Activated T-cell treated with anti-CD3 and anti-CD28 coated beads, Interleukin-2, amount 50 U/mL, for 4 hours (primary cell): Measurements from ENCODE around the gene CLIC6. TPM values are rescaled to one million over a fixed set of nuclear protein-coding genes. Genes with fewer than 3 reads are reported as not detected.
"Not testable (repeated sequence)": the region's sequence is repeated elsewhere in the genome, so short reads cannot be mapped to it uniquely, and the experiment has no call there.

ENCODE experiments used
- ATAC-seq, 2 donors: fragments of 200-7000 bp; cut with Tn5 transposase; one replicate each; pipeline ENCODE4 v1.10.0; 2021
- DNase-seq: peaks from one replicate; pipeline ENCODE4 v3.0.0-alpha.2; 2020
- H3K27me3 Mint-ChIP-seq: one replicate; pipeline ENCODE4 v1.8.0; 2021; ENCODE audit warnings: low read depth, mixed read lengths
- H3K36me3 Mint-ChIP-seq: one replicate; pipeline ENCODE4 v1.8.0; 2022; ENCODE audit warnings: mixed read lengths; ENCODE audit not compliant: insufficient read depth
- H3K4me1 Mint-ChIP-seq: one replicate; pipeline ENCODE4 v1.8.0; 2021; ENCODE audit warnings: low read depth, mixed read lengths
- H3K4me3 Mint-ChIP-seq: one replicate; pipeline ENCODE4 v1.8.0; 2021; ENCODE audit warnings: mild to moderate bottlenecking, moderate library complexity, mixed read lengths
- H3K9me3 Mint-ChIP-seq: one replicate; pipeline ENCODE4 v1.8.0; 2021; ENCODE audit warnings: mixed read lengths
- total RNA-seq, 3 donors: library from RNA; stranded (reverse); gene quantifications; one replicate each; pipeline ENCODE4 v1.2.1, GENCODE V29; 2021

CLIC6 gene
- total RNA-seq, 3 donors from 2014 or later, result 0.11 to 0.38 (median 0.13) TPM

DNA sequence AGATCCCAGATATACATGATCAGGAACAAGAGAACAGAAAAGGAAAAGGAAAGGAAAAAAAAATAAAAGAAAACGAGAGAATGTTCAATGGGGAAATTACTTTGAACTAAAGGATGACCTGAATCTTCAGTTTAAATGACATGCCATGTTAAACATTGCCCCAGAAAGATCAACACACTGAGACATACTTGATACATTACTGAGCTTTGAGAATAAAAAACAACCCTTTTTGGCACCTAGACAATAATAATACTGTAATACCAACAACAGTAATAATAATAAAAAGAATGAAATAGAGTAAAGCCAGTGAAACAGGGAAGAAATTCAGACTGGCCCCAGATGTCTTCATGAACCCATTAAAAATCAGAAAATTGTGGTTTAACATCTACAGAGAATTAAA, 44.8 kb downstream of the CLIC6 start:
- ATAC-seq, result no peak
- H3K27me3 Mint-ChIP-seq, result peaks cover 5% of the 10 kb centered on the region
- H3K9me3 Mint-ChIP-seq, result no peaks in the 10 kb centered on the region
- H3K4me1 Mint-ChIP-seq, result peaks cover 2% of the 10 kb centered on the region
- no peak overlapping the region for H3K4me3 Mint-ChIP-seq
- DNase-seq, result no peak
- no peaks in the 10 kb centered on the region for H3K36me3 Mint-ChIP-seq

DNA sequence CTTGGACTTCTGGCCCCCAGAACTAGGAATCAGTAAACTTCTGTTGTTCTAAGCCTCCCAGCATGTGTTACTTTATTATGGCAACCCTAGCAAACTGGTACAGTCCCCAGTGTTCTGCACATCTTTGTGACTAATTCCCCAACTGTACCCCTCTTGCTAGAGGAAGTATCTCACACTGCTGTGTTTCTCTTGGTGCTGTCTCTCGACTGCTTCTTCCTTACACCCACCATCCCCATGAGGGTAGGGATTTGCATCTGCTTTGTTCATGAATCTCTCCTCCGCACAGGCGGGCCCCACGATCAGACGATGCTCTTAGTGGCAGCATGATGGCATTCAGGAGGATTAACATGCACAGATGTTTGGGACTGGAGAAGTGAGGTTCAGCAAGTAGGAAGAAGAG, 46.7 kb downstream of the CLIC6 start:
- Mint-ChIP-seq H3K27me3 (peaks cover 7% of the 10 kb centered on the region), H3K9me3 (no peaks in the 10 kb centered on the region), H3K36me3 (no peaks in the 10 kb centered on the region), H3K4me3 (no peak overlapping the region), H3K4me1 (no peaks in the 10 kb centered on the region)
- ATAC-seq, result no peak
- no peak for DNase-seq

DNA sequence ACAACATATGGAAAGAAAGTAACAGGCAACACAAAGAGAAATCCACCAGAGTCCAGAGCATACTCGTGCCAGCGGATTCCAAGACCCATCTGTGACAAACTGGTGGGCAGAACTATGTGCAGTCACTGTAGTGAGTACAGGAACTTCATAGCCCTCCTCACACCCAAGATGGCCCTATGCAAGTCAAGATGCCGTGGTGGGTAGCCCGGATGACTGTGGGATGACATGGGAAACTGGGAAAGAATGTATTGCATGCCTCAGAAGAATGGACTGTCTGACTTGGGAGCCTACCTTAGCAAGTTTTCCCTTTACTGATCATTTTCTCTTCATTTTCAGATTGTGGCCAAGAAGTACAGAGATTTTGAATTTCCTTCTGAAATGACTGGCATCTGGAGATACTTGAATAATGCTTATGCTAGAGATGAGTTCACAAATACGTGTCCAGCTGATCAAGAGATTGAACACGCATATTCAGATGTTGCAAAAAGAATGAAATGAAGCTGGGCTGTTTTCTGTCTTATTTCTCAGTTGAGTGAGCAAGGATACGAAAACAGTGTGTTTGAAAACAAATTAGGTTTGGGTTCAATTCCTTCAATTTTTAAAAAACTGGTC, 47.3 kb downstream of the CLIC6 start:
- ATAC-seq, result no peak
- Mint-ChIP-seq H3K4me3 (no peak overlapping the region), H3K4me1 (no peaks in the 10 kb centered on the region), H3K27me3 (peaks cover 5% of the 10 kb centered on the region), H3K36me3 (no peaks in the 10 kb centered on the region), H3K9me3 (no peaks in the 10 kb centered on the region)
- DNase-seq, result no peak

DNA sequence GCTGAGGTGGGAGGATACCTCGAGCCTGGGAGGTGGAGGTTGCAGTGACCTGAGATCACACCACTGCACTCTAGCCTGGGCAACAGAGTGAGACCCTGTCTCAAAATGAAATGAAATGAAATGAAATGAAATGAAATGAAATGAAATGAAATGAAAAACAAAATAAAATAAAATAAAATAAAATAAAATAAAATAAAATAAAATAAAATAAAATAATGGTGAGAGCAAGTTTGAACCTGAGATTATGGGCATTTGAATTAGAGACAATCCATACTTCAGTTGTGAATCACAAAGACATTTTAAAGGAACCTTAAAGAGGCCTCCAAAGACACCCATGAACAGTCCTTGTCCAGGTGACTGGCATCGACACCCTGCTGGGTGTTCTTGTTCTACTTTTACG, 49.7 kb downstream of the CLIC6 start:
- H3K36me3 Mint-ChIP-seq, H3K9me3 Mint-ChIP-seq, ATAC-seq, H3K4me3 Mint-ChIP-seq, H3K4me1 Mint-ChIP-seq, DNase-seq, H3K27me3 Mint-ChIP-seq: not testable (repeated sequence)

DNA sequence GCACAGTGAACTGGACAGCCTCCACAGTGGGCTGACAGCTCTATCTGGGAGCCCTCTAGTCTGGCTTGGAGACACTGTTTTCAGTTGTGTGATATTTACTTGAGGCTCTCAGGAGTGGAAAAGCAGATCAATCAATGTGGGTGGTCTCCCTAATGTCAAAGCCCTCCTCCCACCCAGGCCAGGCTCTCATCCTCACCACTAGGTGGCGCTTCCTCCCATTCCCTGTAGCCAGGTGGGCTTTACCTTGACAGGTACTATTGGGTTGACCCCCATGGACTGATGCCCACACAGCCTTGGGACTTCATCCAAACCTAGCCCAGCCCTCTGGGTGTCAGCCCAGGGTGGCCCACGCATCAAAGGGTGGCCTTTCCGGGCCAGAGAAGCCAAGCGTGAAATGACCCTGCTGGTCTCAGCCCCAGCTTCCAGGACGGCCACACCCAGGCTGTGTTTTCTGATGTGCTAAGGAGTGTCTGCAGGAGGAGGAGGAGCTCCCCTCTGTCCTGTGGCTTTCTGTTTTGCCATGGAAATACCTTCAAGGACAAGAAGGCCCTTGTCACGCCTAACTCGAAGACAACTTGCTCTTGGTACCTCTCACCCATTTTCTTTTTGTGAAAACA, 54.0 kb downstream of the CLIC6 start:
- Mint-ChIP-seq H3K4me1 (no peaks in the 10 kb centered on the region), H3K27me3 (peaks cover 4% of the 10 kb centered on the region), H3K36me3 (no peaks in the 10 kb centered on the region), H3K9me3 (no peaks in the 10 kb centered on the region), H3K4me3 (no peak overlapping the region)
- ATAC-seq, result peak in 1 of 2 donors; percentile 37
- DNase-seq, result peak; percentile 17

DNA sequence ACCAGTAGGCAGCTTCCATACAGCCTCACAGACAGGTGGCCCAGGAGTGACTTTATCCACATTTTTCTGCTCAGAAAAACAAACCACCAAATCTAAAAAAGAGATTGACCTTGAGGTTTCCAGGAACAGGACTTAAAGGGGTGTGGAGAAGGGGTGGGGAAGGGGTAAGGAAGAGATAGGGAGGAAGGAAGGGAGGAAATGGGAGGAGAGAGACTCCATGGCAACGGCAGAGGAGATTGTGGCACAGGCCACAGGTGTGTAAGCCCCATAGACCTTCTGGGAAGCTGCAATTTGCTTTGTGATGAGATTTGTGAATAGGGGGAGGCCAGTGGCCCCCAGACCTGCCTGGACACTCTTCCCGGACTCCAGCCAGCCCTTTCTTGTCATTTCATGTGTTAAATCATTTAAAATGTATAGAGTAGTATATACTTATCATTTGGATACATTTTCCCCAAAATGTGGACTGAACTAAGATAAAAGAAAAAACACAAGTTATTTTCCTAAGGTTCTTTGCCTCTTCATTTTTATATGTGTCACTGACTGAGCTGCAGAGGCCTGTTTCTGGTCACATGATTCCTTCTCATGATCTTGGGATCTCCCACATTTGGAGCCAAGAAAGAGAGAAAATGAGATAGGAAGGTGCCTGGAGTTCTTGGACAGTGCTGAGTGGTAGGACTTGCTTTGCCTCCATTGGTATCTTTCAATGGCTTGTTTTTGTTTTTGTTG, 55.5 kb downstream of the CLIC6 start:
- Mint-ChIP-seq H3K9me3 (no peaks in the 10 kb centered on the region), H3K36me3 (no peaks in the 10 kb centered on the region), H3K4me1 (no peaks in the 10 kb centered on the region), H3K27me3 (peaks cover 4% of the 10 kb centered on the region), H3K4me3 (no peak overlapping the region)
- ATAC-seq, result no peak
- no peak for DNase-seq

DNA sequence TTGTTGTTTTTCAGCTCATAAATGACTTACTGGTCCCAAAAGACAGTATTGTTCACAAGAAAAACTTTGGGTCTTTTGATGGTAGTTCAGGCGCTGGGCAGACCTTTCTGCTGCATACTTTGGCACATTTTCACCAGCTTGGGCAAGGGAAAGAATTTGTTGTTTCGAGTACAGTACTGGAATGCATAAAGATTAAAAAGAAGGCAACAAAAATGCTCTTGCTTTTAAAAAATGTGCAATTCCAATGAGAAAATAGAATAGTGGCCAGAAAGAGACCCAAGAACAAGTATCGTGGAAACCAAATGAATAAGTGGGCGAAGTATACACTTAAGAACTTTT, 56.0 kb downstream of the CLIC6 start:
- Mint-ChIP-seq H3K27me3 (peaks cover 3% of the 10 kb centered on the region), H3K36me3 (no peaks in the 10 kb centered on the region), H3K4me3 (no peak overlapping the region), H3K4me1 (no peaks in the 10 kb centered on the region), H3K9me3 (no peaks in the 10 kb centered on the region)
- ATAC-seq (no peak), DNase-seq (no peak)

DNA sequence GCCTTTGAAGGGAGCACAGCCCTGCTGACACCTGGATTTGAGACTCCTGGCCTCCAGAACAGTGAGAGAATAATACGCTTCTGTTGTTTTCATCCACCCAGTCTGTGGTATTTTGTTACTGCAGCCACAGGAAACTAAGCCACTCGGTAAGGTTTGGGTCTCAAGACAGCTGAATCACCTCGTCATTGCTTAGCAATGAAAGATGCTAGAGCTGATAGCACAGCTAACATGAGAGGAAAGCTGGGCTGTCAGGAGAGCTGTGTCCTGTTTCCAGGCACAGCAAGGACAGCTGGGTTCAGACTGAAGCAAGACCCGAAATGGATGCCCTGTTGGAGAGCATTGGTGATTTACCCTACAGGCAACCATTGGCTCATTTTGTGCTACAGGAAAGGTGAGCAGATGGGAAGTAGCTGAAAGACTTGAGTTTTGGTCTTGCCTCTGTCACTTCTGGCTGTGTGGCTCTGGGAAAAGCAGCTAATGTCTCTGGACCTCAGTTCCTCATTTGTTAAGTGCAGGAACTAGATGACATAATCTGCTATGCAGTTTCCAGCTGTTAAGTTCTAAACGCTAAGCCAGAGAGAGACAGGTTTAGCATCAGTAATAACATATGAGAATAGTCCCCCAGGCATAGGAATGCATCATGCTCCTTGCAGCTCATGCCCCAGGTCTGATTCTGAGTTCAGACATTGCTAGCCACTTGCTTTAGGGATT, 58.0 kb downstream of the CLIC6 start:
- DNase-seq, result no peak
- no peak overlapping the region for H3K4me3 Mint-ChIP-seq
- H3K9me3 Mint-ChIP-seq, result no peaks in the 10 kb centered on the region
- peaks cover 3% of the 10 kb centered on the region for H3K27me3 Mint-ChIP-seq
- H3K36me3 Mint-ChIP-seq, result no peaks in the 10 kb centered on the region
- ATAC-seq, result no peak
- H3K4me1 Mint-ChIP-seq, result no peaks in the 10 kb centered on the region

DNA sequence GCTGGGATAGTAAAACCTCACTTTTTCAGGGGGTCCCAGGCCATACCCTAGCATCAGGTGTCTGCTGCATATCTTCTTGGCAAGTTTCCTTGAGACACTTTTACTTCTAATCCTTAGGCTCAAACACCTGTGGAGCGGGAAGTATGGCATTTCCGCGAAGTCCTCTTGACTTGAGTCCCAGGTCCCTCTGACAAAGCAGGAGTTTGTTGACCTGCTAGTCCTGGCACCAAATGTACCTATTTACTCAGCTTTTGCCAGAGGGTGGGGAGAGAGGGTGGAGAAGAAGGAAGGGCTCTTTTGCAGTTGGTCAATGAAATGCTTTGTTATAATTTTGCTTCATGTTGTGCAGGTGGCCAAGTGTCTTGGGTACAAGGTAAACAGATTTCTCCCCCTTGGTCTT, 59.7 kb downstream of the CLIC6 start:
- no peak for DNase-seq
- ATAC-seq, result no peak
- no peaks in the 10 kb centered on the region for H3K4me1 Mint-ChIP-seq
- no peaks in the 10 kb centered on the region for H3K36me3 Mint-ChIP-seq
- no peaks in the 10 kb centered on the region for H3K9me3 Mint-ChIP-seq
- peaks cover 3% of the 10 kb centered on the region for H3K27me3 Mint-ChIP-seq
- H3K4me3 Mint-ChIP-seq, result no peak overlapping the region

DNA sequence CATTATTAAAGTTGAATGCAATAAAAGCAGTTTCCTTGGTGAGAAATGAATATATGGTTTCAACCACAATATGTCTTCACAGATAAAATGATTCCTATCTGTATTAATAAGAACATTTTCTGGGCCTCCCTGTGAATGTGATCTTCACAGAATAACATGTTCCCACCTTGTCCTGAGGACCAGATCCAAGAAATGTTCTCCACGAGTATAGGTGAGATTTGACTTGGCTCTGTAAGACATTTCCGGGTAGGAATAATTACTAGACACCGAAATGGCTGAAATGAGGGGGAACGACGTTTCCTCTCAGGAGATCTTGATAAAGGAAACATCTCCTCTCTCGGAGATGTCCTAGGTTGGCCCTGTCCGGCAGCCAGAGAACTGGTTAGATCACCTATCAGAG, 61.4 kb downstream of the CLIC6 start:
- H3K9me3 Mint-ChIP-seq, result no peaks in the 10 kb centered on the region
- no peak for ATAC-seq

DNA sequence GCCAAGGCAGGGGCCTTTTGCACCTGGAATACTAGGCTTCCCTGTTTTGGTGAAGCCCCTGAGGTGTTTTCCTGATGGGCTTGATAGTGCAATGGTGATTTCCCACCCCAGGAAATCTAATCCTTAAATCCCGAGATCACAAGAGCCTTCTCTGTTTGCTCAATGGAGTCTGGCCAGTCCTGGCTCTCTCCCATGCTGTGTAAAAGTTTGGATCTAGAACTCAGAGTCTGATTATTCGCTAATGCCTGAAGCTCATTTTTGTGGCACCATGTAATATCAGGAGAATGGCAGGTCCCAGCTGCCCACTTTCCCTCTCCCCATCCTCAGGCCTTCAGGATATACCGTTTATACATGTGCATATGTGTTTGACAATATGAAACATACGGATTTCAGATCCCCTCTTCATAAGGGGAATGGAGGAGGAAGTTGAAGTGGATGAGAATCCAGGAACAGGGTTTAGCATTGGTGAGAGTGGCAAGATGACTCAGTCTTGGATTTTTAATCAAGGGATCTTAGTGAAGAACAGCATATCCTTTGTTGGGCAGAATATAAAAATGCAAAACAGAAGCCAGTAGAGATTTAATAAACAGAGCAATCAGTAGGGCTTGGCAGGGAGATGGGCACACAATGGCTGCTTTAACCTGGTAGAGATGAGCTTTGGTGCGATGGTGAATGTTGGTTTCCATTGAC, 62.1 kb downstream of the CLIC6 start:
- Mint-ChIP-seq H3K36me3 (no peaks in the 10 kb centered on the region), H3K4me3 (no peak overlapping the region), H3K27me3 (peaks cover 1% of the 10 kb centered on the region), H3K4me1 (no peaks in the 10 kb centered on the region), H3K9me3 (no peaks in the 10 kb centered on the region)
- DNase-seq (no peak), ATAC-seq (no peak)

More for the DNA sequence above, 61.4 kb downstream of the CLIC6 start:
- DNase-seq, result no peak
- no peaks in the 10 kb centered on the region for H3K36me3 Mint-ChIP-seq
- no peaks in the 10 kb centered on the region for H3K4me1 Mint-ChIP-seq
- peaks cover 3% of the 10 kb centered on the region for H3K27me3 Mint-ChIP-seq
- H3K4me3 Mint-ChIP-seq, result no peak overlapping the region

DNA sequence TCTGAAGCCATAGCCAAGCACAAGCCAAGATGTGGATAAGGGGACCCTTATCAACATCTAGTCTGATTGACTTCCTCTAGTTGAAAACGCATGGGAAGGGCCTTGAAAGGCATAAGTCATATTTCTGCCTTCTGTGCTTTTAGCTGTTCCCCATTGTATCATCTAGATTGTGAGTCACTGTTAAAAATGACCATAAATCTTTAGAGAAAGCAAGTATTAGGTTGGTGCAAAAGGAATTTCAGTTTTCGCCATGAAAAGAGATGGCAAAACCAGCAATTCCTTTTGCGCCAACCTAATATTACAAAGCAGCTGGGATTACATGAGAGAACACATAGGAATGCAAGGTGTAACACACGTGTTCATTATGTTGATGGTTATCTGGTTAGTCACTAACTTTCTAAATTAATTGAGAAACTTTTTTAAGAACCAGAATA, 63.6 kb downstream of the CLIC6 start:
- DNase-seq, result no peak
- H3K27me3 Mint-ChIP-seq, result peaks cover 3% of the 10 kb centered on the region
- no peak for ATAC-seq
- no peaks in the 10 kb centered on the region for H3K9me3 Mint-ChIP-seq
- H3K4me3 Mint-ChIP-seq, result no peak overlapping the region
- H3K36me3 Mint-ChIP-seq, result no peaks in the 10 kb centered on the region
- H3K4me1 Mint-ChIP-seq, result no peaks in the 10 kb centered on the region

DNA sequence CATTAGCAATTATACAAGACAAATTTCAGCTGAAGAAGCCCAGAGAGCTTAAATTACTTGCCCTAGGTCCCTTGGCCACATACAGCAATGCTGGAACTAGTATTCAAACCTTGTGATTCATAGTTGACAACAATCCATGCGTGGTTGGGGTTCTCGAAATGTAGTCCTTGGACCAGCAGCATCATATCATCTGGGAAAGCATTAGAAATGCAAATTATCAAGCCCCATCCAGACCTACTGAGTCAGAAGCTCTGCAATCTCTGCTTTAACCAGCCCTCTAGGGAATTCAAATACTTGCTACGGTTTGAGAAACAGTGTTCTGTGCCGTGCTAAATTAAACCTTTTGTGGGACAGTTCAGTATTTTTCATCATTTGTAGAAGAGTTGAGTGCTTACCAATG, 65.1 kb downstream of the CLIC6 start:
- H3K9me3 Mint-ChIP-seq, result no peaks in the 10 kb centered on the region
- ATAC-seq (no peak), DNase-seq (no peak)
- no peaks in the 10 kb centered on the region for H3K4me1 Mint-ChIP-seq
- H3K4me3 Mint-ChIP-seq, result no peak overlapping the region
- peaks cover 3% of the 10 kb centered on the region for H3K27me3 Mint-ChIP-seq
- H3K36me3 Mint-ChIP-seq, result no peaks in the 10 kb centered on the region

DNA sequence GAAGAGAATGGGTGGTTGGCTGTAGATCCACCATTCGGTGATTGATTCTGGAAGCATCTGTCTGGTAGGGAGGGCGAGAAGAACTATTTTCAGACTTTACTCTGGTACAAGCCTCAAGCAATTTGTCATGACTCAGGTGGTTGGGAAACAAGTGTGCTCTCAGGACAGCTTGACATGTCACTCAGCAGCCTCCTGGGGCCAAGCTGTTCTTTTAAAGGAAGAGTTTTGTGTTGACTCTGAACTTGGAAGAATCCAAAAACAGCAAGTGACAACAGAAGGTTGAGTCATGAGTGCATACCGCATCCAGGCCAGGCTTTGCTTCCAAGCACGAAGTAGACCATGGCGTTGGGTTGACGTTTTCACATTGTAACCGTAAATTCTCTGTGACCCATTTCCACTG, 65.9 kb downstream of the CLIC6 start:
- ATAC-seq (no peak), DNase-seq (no peak)
- Mint-ChIP-seq H3K4me3 (no peak overlapping the region), H3K36me3 (no peaks in the 10 kb centered on the region), H3K4me1 (no peaks in the 10 kb centered on the region), H3K9me3 (no peaks in the 10 kb centered on the region), H3K27me3 (peaks cover 5% of the 10 kb centered on the region)
